Forelimb muscle (tissue), 1 donor: ENCODE measurements around the gene ARHGEF11. TPM values are rescaled to one million over a fixed set of nuclear protein-coding genes. Genes with fewer than 3 reads are reported as not detected.

ENCODE experiments used
- DNase-seq: peaks from one replicate; pipeline ENCODE4 v3.0.0-alpha.2; 2013; ENCODE audit warnings: low read depth
- polyA plus RNA-seq: library from polyadenylated mRNA; unstranded; fragments of 120-200 nt; gene quantifications from one replicate; pipeline ENCODE4 v1.2.1, GENCODE V29; 2013; ENCODE audit not compliant: insufficient read length

Gene ARHGEF11
- polyA plus RNA-seq, 1 donor, result 20.0 TPM

- DNase-seq, result no peak
Measured at GRCh38 chr1:156912310-156912709, 133.2 kb downstream of the ARHGEF11 start.

DNA sequence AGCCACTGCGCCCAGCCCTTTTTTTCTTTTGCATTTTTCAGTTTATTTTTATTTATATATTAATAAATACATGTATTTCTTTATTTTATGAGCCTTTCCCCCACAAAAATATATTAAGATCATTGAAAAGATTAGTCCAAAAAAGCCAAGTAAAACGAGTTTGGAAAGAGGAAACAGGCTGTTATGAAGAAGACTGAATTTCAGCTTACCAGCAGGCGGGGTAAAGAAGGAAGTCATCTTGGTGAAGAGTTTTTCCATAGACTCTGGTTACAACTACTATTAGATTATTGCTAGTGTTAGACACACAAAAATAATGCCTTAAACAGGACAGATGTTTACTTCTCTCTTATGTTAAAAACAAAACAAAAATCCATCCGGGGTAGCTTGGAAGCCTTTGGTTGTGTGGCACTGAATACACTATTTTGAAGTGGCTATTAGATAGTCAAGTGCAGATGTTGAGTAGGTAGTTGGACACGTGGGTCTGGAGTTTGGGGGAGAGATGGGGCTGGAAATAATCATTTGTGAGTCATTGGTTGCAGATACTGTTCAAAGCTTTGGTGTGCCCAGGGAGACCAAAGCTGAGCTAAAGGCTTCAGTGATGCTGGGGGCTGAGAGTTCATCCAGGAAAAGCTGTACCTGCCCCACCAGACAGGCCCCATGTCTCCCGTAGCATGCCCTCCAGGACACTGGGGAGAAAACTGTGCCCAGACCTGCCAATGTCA lies 133.8 kb downstream of the ARHGEF11 start:
- DNase-seq, result no peak

DNA sequence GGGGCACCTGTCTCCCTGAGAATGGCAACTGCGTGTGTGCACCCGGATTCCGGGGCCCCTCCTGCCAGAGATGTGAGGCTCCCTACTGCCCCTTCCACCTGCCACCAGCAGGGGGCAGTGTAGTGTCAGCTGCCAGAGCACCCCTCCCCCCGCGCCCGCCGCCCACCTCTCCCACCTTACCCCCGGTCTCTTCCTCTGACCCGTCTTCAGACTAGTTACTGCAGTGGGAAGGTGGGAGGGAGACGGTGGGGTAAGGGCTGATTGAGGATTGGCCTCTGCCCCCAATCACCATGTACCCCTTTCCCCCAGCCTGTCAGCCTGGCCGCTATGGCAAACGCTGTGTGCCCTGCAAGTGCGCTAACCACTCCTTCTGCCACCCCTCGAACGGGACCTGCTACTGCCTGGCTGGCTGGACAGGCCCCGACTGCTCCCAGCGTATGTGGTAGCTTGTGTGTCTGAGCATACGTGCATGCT lies 135.2 kb downstream of the ARHGEF11 start:
- no peak for DNase-seq

DNA sequence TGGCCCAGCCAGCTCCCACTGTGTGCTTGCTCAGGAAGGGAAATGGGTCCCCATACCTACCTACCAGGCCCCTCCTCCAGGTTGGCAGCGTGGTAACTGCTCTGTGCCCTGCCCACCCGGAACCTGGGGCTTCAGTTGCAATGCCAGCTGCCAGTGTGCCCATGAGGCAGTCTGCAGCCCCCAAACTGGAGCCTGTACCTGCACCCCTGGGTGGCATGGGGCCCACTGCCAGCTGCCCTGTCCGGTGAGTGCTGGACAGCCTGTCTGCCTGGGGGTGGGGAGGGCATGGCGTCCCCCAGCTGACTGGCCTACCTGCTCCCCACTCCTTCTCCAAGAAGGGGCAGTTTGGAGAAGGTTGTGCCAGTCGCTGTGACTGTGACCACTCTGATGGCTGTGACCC lies 135.9 kb downstream of the ARHGEF11 start:
- no peak for DNase-seq

- DNase-seq, result no peak
Measured at GRCh38 chr1:156908955-156909354, 136.6 kb downstream of the ARHGEF11 start.

DNA sequence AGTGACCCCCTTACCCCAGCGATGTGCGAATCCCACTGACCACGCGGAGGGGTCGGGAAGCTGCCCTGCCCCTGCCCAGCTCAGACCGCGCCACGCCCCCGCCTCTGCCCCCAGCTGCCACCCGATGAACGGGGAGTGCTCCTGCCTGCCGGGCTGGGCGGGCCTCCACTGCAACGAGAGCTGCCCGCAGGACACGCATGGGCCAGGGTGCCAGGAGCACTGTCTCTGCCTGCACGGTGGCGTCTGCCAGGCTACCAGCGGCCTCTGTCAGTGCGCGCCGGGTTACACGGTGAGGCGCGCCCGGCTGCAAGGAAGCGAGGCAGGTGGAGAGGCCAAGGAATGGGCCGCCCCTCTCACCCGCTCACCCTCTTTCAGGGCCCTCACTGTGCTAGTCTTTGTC lies 137.0 kb downstream of the ARHGEF11 start:
- no peak for DNase-seq

- DNase-seq, result no peak
Measured at GRCh38 chr1:156906206-156906906, 139.2 kb downstream of the ARHGEF11 start.

DNA sequence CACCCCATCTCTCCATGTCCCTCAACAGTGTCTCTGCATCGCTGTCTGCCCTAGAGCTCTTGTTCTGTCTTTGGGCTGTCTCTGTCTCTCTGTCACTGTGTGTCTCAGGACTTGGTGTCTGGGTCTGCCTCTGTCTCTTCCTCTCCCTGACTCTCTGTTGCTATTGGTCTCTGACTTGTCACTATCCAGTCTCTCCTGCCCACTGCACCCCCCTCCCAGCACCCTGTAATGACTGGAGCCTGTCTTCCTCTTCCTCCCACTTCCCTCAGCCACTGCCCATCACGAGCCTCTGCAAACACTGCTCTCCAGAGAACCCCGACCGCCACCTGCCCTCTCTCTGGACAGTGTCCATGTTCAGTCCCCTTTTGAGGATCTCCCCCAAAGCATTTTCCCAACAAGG lies 139.9 kb downstream of the ARHGEF11 start:
- DNase-seq, result no peak

- no peak for DNase-seq
Measured at GRCh38 chr1:156905176-156905575, 140.4 kb downstream of the ARHGEF11 start.

- no peak for DNase-seq
Measured at GRCh38 chr1:156904187-156904959, 141.2 kb downstream of the ARHGEF11 start.

- no peak for DNase-seq
Measured at GRCh38 chr1:156903328-156904091, 142.0 kb downstream of the ARHGEF11 start.

- DNase-seq, result no peak
Measured at GRCh38 chr1:156901966-156902915, 143.3 kb downstream of the ARHGEF11 start.

GRCh38 chr1:156901590-156901900 lies 144.0 kb downstream of the ARHGEF11 start:
- DNase-seq, result no peak

GRCh38 chr1:156900896-156901589 lies 144.5 kb downstream of the ARHGEF11 start:
- no peak for DNase-seq

- no peak for DNase-seq
Measured at GRCh38 chr1:156899956-156900718, 145.4 kb downstream of the ARHGEF11 start.

- DNase-seq, result no peak
Measured at GRCh38 chr1:156898971-156899664, 146.4 kb downstream of the ARHGEF11 start.

- no peak for DNase-seq
Measured at GRCh38 chr1:156898161-156898566, 147.4 kb downstream of the ARHGEF11 start.

DNA sequence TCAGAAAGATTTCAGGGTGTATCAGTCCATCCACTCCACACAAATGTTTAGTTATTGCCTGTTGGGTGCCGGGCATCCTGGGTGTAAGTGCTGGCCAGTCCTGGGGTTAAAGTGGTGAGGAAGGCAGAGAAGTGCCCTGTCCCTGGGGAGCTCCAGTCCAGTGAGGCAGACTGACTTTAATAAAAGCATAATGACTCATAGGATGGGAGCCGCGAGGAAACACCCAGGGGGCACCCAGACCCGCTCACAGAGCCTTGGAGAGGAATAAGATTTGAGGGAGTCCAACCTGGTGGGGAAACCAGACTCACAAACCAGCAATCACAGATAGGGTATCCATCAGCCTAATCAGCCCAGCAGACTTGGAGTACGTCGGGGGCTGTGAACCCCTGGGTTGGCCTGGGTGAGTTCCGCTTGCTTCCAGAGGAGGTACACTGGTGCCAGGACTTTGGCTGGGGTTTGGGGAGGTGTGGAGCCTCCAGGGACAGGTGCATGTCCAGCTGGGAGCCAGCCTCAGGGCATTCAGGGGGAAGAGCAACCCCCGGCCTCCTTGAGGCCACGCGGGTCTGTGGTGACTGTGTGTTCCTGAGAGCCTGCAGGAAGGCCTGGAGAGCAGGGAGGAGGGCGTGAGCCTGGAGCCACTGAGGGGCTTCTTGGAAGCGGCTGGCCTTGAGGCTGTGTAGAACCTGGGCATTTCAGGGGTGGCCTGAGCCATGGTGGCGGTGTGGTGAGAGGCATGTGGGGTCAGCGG lies 148.3 kb downstream of the ARHGEF11 start:
- no peak for DNase-seq
